Stimulated activated CD4-positive, alpha-beta T cell treated with anti-CD3 and anti-CD28 coated beads, Interleukin-12 subunit alpha, Interleukin-12 subunit beta, amount 100 ng/mL, for 4 hours (primary cell): ENCODE data around the gene APOF.
"Not testable (repeated sequence)": the region's sequence is repeated elsewhere in the genome, so short reads cannot be mapped to it uniquely, and the experiment has no call there.

Experiments
- DNase-seq: peaks from one replicate; pipeline ENCODE4 v3.0.0-alpha.2; 2020

The APOF gene

GRCh38 chr12:56366948-56367347, 4.3 kb upstream of the APOF start:
- no peak for DNase-seq

- no peak for DNase-seq
Observed at GRCh38 chr12:56361487-56362129, 1.0 kb downstream of the APOF start.

GRCh38 chr12:56359851-56360767, 2.5 kb downstream of the APOF start, which contains the start of gene STAT2:
STAT2 (minus strand) TSS chr12:56360107; CDS start chr12:56356571, 3,536 bp downstream.
- peak; percentile 97 for DNase-seq

GRCh38 chr12:56358836-56359532, 3.7 kb downstream of the APOF start:
- no peak for DNase-seq

GRCh38 chr12:56351325-56351724, 11.3 kb downstream of the APOF start:
- DNase-seq = no peak

- no peak for DNase-seq
Observed at GRCh38 chr12:56350662-56351061, 12.0 kb downstream of the APOF start.

GRCh38 chr12:56348776-56349175, 13.9 kb downstream of the APOF start:
- DNase-seq = no peak

- DNase-seq = not testable (repeated sequence)
Observed at GRCh38 chr12:56347255-56347654, 15.4 kb downstream of the APOF start.

- no peak for DNase-seq
Observed at GRCh38 chr12:56346675-56347074, 16.0 kb downstream of the APOF start.

- not testable (repeated sequence) for DNase-seq
Observed at GRCh38 chr12:56342290-56342689, 20.4 kb downstream of the APOF start.

GRCh38 chr12:56341616-56342015, 21.0 kb downstream of the APOF start:
- no peak for DNase-seq

- DNase-seq = no peak
Observed at GRCh38 chr12:56339158-56339422, 23.6 kb downstream of the APOF start.

GRCh38 chr12:56338308-56339157, 24.1 kb downstream of the APOF start, which contains the start of gene IL23A:
IL23A (plus strand) TSS chr12:56338884; CDS start chr12:56339045, 161 bp downstream.
- peak; percentile 73 for DNase-seq

GRCh38 chr12:56337753-56338251, 24.9 kb downstream of the APOF start:
- DNase-seq = no peak

GRCh38 chr12:56336361-56337167, 26.1 kb downstream of the APOF start:
- no peak for DNase-seq

- not testable (repeated sequence) for DNase-seq
Observed at GRCh38 chr12:56335527-56335926, 27.1 kb downstream of the APOF start.

- no peak for DNase-seq
Observed at GRCh38 chr12:56334490-56334793, 28.2 kb downstream of the APOF start.

GRCh38 chr12:56333679-56334489, 28.8 kb downstream of the APOF start, which contains the start of gene PAN2:
PAN2 (minus strand) TSS chr12:56334000; CDS start chr12:56333094, 906 bp downstream.
- DNase-seq = peak; percentile 86

GRCh38 chr12:56333197-56333678, 29.4 kb downstream of the APOF start:
- no peak for DNase-seq

- no peak for DNase-seq
Observed at GRCh38 chr12:56332512-56333196, 30.0 kb downstream of the APOF start.
